Activated naive CD4-positive, alpha-beta T cell (primary cell): Measurements from ENCODE around the gene GRID1.

ENCODE experiments used
- DNase-seq, 4 experiments: peaks; one replicate each; lab custom pipeline; 2025; lab: John Stamatoyannopoulos, UW

Gene GRID1

DNA sequence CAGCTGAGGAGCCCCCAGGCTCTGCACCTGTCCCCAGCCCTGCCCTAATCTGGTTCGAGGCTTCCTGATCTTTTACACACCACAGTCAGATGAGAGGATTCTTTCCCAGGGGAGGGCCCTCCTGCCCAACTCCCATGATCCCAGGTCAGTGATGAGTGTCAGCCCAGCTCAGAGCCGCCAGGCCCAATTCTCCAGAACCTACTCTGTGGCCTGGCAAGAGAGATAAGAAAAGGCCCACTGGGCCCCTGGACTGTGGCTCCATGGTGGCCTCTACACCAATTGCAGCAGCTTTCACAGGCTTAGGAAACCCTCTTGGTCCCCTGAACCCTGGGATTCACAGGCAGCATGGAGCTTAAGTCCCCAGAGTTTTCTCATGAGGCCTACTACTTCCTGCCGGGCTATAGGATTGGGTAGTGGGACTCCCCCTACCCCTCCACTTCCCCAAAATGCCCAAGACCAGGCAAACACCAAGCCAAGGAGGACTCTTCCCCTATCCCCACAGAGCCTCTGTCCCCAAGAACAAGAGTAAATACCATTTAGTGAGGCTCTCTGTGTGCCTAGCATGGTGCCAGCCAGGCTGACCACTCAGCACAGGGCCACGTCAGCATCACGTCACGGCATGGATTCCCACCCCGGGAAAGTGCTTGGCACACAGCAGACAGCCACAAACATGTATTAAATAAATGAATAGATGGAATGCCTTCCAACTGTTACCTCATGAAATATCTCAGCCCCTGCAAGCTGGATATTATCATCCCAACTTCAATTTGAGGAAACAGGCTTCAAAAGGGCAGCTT, 100.0 kb downstream of the GRID1 start:
- DNase-seq, result no peak

DNA sequence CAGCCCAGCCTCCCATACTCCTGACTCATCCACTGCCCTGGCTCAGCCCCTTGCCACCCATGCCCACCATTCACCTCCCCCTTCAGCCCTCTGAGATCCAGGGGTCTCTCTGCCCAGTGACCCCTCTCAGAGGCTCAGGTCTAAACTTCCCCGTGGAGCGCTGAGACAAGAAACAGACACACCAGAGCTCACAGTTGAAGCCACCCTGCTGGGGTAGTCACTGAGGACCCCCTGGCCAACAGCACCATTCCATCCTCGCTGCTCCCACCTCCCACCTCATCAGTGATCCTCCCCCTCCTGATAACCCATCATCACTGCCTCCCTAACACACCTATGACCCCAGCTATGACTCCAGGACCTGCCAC, 100.7 kb downstream of the GRID1 start:
- no peak for DNase-seq

DNA sequence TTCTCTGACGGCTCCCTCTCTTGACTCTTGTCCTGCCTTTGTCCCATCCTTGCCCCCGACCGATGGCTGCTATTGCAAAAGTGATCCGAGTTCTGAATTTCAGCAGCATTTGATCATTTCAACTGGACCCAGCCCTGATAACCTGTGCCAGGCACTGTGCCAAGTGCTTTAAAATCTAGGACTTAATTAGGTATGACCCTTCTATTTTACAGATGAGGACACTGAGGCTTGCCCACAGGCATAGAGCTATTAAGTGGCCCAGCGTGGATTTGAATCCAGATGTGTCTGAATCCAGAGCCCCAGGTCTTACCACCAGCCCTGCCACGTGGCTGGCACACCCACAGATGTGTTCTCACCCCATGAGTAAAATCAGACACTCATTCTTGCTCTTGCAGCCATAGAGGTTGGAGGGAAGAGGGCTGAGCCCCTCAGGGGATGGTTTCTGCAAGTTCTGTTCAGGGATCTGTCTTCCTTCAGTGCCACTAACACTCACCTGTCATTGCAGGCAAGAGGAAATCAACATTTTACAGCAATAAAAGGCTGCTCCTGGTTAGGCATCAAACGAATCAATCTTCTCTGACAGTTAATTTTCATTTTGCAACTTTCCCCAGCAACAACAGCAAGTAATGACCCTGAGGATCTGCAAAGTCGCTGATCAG, 101.2 kb downstream of the GRID1 start:
- no peak for DNase-seq

DNA sequence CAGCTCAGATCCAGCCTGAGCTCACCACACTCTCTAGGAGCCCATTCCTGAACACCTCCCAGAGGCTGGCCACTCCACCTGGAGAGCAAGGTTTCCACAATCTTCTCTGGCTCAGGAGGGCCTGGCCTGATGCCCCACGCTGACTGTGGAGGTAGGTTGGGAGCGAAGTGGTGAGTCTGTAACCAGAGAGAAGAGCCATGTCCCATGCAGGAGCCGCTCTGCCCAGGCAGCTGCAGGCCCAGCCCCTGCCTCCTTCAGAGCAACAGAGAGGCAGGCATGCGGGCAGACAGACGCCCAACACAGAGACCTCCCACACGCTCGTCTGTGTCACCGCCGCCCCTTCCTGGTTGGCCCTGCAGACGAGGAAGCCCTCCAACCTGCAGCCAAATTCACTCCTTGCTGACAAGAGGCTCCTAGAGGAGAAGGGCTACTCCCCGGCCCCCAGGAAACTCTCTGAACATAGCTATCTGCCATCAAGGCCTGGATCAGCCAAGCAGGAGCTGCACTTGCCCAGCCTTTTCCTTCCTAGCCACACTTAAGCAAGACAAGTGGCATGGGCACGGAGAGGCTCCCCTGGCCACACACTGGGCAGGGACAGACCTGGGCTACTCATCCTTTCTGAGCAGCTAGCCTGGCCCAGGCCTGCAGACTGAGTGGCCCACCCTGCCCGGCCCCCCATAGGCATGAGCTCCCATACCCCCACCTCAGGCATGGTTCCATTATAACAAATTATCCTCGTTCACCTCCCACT, 101.9 kb downstream of the GRID1 start:
- DNase-seq, result no peak

DNA sequence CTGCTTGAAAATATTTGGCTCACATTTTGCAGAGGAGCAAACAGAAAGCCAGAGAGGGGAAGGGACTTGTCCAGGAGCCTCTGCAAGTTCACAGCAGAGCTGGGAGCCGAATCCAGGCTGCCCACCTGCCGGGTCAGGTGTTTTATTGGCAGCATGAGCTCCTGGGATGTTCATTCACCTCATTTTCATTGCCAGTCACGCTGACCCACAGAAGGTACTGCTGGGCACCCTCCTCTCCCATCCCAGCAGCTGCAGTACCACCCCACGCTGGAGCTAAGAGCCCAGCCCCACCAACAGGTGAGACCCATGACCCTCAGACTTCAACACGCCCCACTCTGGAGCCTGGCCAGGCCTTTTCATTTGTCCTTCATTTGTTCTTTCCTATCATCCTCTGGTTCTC, 102.7 kb downstream of the GRID1 start:
- DNase-seq, result no peak

DNA sequence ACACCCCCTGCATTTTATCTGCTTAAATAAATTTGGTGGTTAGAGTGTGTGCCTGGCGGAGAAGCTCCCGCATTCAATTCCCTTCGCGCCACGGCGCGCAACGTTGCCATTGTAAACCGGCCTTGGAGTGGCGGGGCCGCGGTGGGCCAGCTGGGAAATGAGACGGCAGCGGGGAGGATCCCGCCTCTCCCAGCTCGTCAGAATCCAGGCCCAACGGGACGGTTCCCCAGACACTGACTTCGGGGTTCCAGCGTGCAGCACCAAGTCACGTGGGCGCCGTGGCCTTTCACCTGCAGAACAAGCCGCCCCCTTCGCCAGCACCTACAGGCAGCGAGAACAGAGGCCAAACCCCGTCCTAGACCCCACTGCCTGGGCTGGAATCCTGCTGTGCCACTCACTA, 103.4 kb downstream of the GRID1 start:
- no peak for DNase-seq

DNA sequence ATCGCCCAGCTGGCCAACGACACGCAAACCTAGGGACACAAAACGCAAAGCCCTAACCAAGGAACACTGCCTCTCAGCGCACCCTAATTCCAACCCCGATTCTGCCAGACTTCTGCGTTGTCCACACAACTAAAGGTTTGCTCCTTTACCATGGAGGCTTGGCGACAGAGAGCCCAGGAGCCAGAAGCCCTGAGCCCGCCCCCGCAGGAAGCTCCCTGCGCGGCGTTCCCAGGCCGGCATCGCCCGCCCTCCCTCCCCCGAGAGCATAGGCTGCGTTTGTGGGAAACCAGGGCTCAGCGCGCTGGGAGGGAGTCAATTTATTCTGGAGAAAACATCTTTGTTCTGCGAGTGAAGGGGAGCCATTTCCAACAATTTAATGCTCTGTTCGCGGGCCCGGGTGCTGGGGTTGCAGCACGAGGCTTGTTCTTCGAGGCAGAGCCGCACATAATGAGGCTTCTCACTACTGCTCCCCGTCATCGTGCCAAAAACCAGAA, 103.9 kb downstream of the GRID1 start:
- no peak for DNase-seq

DNA sequence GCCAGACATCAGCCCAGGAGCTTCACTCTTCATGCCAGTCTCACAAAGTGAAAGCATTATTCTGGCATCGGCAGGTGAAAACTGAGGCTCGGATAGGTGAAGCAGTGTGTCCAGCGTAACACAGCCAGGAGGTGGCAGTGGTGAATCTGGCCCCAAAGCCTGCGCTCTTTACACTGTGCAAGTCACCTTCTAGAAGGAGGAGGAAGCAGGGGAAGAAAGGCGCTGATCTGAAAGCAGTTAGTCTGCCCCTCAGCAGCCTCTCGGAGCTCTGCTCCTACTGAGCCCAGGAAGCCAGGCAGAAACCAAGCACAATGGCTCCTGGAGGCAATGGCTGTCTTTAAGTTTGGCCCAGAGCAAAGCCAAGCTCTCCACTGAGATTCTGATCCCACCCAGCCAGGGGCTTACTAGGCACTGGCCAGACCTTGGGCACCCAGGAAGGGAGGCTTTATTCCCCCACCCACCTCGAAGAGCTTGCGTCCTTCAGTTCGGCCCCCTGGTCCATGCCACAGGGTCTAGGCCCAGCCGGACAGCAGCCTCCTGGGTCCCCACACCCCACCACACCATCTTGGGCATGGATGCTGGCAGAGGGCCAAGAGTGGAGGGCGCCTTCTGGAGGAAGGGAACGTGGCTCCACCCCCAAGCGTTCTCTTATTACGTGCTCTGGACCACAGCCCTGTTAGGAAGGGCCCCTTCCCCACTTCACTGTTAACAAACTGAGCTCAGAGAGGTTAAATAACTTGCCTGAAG, 104.5 kb downstream of the GRID1 start:
- DNase-seq, result no peak

DNA sequence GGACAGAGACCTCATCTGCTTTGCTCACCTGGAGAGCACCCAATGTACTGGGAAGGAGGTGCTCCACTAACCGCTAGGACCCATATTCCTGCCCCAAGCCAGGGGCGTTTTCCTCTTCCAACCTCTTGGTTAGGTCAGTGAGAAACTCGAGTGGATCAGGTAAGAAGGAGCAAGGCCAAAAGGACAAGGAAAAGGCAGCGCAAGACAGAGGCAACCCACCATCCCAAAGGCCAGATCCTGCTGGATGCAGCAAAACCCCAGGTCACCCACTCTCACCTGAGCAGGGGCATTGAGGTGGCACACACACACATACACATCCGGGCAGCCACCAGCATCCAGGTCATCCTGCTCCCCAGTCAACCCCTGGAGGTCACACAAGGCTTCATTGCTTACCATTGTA, 105.1 kb downstream of the GRID1 start:
- DNase-seq, result no peak

DNA sequence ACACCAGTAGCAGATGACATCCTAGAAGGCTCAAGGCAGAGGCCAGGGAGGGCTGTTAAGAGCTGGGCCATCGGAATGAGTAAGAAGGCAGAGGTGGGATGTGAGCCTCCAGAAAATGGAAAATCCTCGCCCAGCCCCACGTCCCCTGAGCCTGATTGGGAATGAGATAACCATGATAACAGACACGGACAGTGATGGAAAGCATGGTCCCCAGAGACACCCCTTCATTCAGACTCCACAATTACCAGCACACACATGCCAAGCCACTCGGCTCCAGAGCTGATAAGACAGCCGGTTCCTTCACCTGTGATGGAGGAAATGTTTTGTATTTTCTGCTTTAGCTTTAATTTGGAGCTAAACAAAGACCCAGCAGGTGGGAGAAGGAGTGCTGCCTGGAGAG, 106.0 kb downstream of the GRID1 start:
- DNase-seq, result no peak

DNA sequence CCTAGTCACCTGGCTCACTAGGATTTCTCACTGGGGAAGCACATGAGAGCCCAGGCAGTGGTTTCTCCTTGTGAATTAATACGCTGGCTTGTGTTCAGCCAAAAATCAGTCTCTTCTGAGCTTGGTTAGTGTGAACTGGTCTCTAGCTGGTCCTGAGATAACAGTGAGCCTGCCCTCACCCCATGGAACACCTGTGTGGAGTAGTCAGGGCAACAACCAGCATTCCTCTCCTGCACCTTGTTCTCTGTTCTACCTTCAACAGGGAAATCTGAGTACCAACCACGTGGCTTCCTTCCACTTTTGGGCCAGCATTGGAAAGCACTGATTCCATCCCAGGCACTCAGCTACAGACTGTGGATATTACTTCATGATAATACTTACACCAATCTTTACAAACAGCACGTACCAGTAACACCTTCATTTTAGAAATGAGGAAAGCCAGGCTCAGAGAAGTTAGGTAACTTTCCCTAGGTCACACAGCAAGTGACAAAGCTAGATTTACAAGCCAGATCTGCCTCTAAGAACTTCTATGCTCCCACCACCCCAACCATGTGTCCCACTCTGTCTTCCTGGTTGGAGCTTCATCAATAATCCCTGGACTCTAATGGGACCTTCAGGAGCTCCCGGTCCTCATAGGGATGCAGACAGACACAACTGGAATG, 106.6 kb downstream of the GRID1 start:
- no peak for DNase-seq

DNA sequence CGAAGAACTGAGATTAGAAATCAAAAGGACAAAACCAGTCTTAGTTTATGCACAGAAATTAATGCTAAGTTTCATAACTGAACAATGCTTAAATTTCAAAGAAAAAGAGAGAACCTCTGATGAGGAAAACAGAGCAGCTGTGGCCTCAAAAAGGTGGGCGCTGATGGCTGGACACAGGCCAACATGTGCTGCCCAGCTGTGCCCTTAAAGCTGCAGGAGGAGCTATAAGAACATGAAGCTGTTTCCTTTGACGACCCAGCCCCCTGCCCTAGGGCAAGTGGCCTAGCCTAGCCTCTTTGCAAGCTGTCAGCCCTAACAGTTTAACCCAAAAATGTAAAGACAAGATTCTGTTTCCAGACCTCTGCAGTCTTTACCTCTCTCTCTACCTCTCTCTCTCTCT, 107.7 kb downstream of the GRID1 start:
- no peak for DNase-seq

DNA sequence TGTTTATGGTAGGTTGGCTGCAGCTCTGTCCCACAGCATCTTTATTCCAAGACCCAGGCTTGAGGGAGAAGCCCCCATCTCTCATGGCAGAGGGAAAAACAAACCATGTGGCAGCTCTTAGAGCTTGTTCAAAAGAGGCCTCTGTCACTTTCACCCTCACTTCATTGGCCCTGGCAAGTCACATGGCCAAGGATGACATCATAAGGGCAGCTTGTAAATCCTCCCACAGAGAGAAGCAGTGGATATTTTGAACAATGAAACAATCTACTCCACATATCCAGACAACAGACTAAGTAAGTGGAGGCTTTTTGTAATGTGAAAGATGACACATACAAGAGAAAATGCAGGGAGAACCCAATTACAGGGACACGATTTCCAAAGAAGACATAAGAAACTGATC, 108.1 kb downstream of the GRID1 start:
- DNase-seq, result no peak

DNA sequence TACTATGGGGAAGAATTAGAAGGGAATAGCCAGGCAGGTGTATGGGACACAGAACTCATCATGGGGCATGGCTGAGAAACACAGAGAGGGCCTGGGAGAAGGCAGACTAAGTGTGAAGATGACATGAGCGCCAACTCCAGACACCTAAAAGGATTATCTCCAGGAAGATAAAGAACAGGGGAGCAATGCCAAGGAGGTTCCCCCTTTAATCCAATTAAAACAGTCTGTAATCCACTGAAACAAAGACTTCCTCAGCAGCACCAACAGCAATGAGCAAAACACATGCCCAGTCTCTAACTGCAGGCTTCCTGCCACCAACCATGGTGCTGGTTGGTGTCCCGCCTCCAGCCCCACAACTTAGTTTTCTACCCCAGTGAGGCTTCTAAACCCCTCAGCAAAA, 108.9 kb downstream of the GRID1 start:
- DNase-seq, result no peak

DNA sequence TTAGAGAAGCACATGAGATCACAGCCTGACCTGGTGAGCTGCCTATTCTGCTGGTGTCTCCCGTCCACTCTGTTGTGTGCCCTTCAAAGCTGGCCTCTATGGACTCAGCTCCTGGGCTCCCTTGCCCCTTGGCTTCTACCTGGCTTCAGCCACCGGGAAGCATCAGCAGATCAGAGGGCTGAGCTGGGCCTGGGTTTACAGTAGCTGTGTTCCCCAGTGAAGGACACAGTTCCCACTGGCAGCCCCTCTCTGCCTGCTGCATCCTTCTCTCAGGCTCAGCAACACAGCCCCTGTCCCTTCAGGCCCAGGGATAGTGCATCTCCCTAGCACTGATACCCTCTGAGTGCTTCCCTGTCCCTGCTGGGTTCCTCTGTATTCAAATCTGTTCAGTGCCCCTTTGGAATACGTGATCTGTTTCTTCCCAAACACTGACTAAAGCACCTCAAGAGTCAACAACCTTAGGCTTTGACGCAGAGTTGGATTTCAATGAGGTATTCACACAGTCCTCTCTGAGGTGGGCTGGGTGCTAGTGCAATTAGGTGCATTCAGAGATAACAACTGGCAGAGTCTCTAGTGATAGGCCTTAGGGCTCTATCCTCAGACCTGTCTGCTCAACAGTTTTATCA, 109.8 kb downstream of the GRID1 start:
- no peak for DNase-seq

DNA sequence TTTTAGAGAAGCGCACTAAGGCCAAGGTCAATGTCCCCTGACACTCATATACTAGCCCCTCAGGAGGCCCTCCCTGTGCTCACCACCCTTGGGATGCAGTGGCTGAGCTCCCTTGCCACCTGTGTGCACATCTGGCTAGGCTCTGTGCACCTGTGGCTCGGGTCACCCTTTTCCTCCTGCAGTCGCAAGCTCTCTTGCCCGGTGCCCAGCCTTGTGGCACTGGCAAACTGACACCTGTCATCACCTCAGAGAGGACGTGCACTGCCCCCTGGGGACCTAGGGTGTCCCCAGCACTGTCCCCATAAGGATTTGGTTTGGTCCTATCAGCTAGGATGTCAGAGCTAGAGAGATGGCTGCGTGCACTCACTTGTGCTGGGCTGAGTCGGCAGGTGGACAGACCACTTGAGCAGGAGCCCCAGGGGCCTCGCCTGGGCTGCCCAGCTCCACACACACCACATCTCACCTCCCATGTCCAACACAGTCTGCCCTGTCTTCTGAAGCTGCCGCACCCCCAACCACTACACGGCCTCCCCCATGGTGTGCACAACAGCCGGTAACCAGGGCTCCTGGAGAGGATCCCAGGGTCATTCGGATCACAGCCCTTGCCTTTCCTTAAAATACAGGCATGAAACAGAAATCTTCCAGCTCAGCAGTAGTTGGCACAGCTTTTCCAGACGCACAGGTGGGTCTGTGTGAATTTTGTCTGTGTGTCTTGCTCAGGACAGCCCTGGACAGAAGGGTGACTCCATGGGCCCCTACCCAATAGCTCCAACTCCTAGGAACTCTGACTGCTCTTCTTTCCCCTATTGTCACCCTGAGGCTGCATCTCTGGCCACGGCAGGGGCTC, 111.0 kb downstream of the GRID1 start:
- no peak for DNase-seq

DNA sequence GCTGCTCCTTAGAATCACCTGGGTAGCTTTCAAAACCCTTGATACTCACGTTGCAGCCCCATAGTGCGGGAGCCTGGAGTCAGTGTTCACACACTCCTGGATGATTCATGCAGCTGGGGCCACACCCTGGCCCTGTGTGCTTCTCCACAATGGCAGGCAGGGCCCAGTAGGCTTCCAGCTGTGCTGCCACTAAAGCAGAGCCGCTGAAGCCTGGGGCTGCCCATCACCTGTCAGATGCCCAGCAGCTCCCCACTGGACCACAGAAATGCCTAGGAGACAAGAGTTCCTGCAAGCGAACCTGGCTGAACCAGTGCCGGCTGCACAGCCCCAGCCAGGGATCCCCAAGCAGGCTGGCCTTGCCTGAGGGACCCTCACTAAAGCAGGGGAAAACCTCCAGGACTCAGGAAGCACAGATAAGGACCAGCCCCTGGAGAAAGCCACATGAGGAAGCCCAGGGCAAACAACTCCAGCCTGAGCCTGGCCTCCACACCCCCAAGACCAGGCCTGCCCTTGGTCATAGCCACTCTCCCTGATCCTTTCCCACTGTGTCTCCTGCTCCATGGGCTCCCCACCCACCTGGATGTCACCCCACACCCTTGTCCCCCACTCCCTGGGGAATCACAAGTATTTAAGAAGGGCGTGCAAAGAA, 111.9 kb downstream of the GRID1 start:
- DNase-seq, result no peak

DNA sequence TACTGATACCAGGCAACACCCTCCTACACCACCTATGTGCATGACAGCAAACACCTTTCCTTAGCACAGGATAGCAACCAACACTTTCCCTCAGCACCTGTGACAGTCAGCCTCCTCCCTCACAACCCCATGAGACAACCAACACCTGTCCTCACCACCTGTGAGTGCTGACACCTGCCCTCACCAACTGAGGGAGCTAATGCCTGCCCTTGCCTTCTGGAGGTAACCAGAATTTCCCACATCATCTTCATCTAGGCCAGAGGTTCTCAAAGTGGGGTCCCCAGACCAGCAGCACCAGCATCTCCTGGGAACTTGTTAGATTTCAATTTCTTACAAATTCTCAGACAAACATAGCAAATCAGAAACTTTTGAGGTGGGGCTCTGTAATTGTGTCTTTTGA, 112.5 kb downstream of the GRID1 start:
- no peak for DNase-seq
